Mucosa of rectum (tissue), 2 donors: ENCODE data around the gene DCAF10.
"Not testable (repeated sequence)": the region's sequence is repeated elsewhere in the genome, so short reads cannot be mapped to it uniquely, and the experiment has no call there.

Experiments used
- H3K27ac ChIP-seq, 2 donors: one replicate each; pipeline ENCODE4 v1.7.0; 2013; ENCODE audit warnings: inconsistent platforms in 2 of 2, low read depth in 2 of 2, low read length in 2 of 2
- H3K27me3 ChIP-seq, 2 donors: one replicate each; pipeline ENCODE4 v1.7.0; 2013; ENCODE audit warnings: low read length in 2 of 2; ENCODE audit not compliant: control insufficient read depth in 2 of 2, insufficient read depth in 2 of 2
- H3K36me3 ChIP-seq, 2 donors: one replicate each; pipeline ENCODE4 v1.7.0; 2013; ENCODE audit warnings: low read length in 2 of 2; ENCODE audit not compliant: control insufficient read depth in 2 of 2, insufficient read depth in 2 of 2
- H3K4me1 ChIP-seq, 2 donors: one replicate each; pipeline ENCODE4 v1.7.0; 2013; ENCODE audit warnings: low read length in 2 of 2, mild to moderate bottlenecking in 1 of 2; ENCODE audit not compliant: control insufficient read depth in 2 of 2, insufficient read depth in 2 of 2
- H3K4me3 ChIP-seq, 2 donors: one replicate each; pipeline ENCODE4 v1.7.0; 2013; ENCODE audit warnings: low read length in 2 of 2
- H3K9ac ChIP-seq, 2 donors: one replicate each; pipeline ENCODE4 v1.7.0; 2013; ENCODE audit warnings: low read length in 2 of 2, low read depth in 1 of 2, mild to moderate bottlenecking in 1 of 2
- H3K9me3 ChIP-seq, 2 donors: one replicate each; pipeline ENCODE4 v1.7.0; 2013; ENCODE audit warnings: low read length in 2 of 2; ENCODE audit not compliant: control insufficient read depth in 2 of 2
- donor health status: healthy.
- donor health status: Normal muscosa, but diverticular disease.

The DCAF10 gene

GRCh38 chr9:37765263-37765662 lies 35.3 kb upstream of the DCAF10 start:
- not testable (repeated sequence) for H3K9me3 ChIP-seq, H3K27me3 ChIP-seq, H3K9ac ChIP-seq, H3K4me1 ChIP-seq, H3K4me3 ChIP-seq, H3K27ac ChIP-seq
- H3K36me3 ChIP-seq, result peaks cover 4 to 23% of the 10 kb centered on the region in 2 donors

GRCh38 chr9:37769306-37769705 lies 31.3 kb upstream of the DCAF10 start:
- H3K27me3 ChIP-seq, result no peaks in the 10 kb centered on the region
- no peaks in the 10 kb centered on the region for H3K4me1 ChIP-seq
- no peak overlapping the region for H3K9ac ChIP-seq
- no peak overlapping the region for H3K27ac ChIP-seq
- H3K4me3 ChIP-seq, result no peak overlapping the region
- H3K9me3 ChIP-seq, result no peaks in the 10 kb centered on the region
- H3K36me3 ChIP-seq, result peaks cover 5 to 29% of the 10 kb centered on the region in 2 donors

- Histone ChIP-seq H3K4me1 (no peaks in the 10 kb centered on the region), H3K27ac (no peak overlapping the region), H3K36me3 (peaks cover 5 to 24% of the 10 kb centered on the region in 2 donors), H3K9me3 (no peaks in the 10 kb centered on the region), H3K4me3 (no peak overlapping the region), H3K9ac (no peak overlapping the region), H3K27me3 (no peaks in the 10 kb centered on the region)
Observed at GRCh38 chr9:37769995-37770394, 30.6 kb upstream of the DCAF10 start.

GRCh38 chr9:37775216-37775919 lies 25.2 kb upstream of the DCAF10 start:
- Histone ChIP-seq H3K36me3 (peaks cover 33 to 57% of the 10 kb centered on the region in 2 donors), H3K9me3 (no peaks in the 10 kb centered on the region)

GRCh38 chr9:37776328-37776727 lies 24.3 kb upstream of the DCAF10 start:
- H3K9me3 ChIP-seq, result no peaks in the 10 kb centered on the region
- H3K9ac ChIP-seq, result no peak overlapping the region
- H3K27ac ChIP-seq, result no peak overlapping the region
- H3K36me3 ChIP-seq, result peaks cover 30 to 66% of the 10 kb centered on the region in 2 donors
- H3K4me3 ChIP-seq, result no peak overlapping the region
- no peaks in the 10 kb centered on the region for H3K4me1 ChIP-seq
- H3K27me3 ChIP-seq, result no peaks in the 10 kb centered on the region

More at GRCh38 chr9:37775216-37775919, 25.2 kb upstream of the DCAF10 start:
- Histone ChIP-seq H3K4me1 (no peaks in the 10 kb centered on the region), H3K27ac (no peak overlapping the region), H3K9ac (no peak overlapping the region), H3K27me3 (no peaks in the 10 kb centered on the region), H3K4me3 (no peak overlapping the region)

- H3K36me3 ChIP-seq, result peaks cover 43 to 80% of the 10 kb centered on the region in 2 donors
- H3K9me3 ChIP-seq, result no peaks in the 10 kb centered on the region
- H3K27ac ChIP-seq, result no peak overlapping the region
- H3K4me3 ChIP-seq, result no peak overlapping the region
- H3K27me3 ChIP-seq, result no peaks in the 10 kb centered on the region
- no peak overlapping the region for H3K9ac ChIP-seq
- H3K4me1 ChIP-seq, result no peaks in the 10 kb centered on the region
Observed at GRCh38 chr9:37778534-37778933, 22.1 kb upstream of the DCAF10 start.

- Histone ChIP-seq H3K27me3 (no peaks in the 10 kb centered on the region), H3K4me3 (peak overlapping the region; percentile 90 to 96), H3K9me3 (no peaks in the 10 kb centered on the region), H3K9ac (peak overlapping the region; percentile 78 to 79), H3K27ac (peak overlapping the region; percentile 54 to 77), H3K36me3 (peaks cover 25 to 42% of the 10 kb centered on the region in 2 donors), H3K4me1 (peaks cover 5 to 8% of the 10 kb centered on the region in 2 donors)
Observed at GRCh38 chr9:37784291-37784615, 16.3 kb upstream of the DCAF10 start.

- H3K9ac ChIP-seq, result peak within 1 kb of the TSS; percentile 78 to 79
Observed at GRCh38 chr9:37784616-37785483, 15.7 kb upstream of the DCAF10 start, which contains the start of gene EXOSC3. EXOSC3 (minus strand) TSS chr9:37785064; CDS start chr9:37785044, 20 bp downstream.

GRCh38 chr9:37787059-37787458 lies 13.5 kb upstream of the DCAF10 start:
- H3K27me3 ChIP-seq, result no peaks in the 10 kb centered on the region
- H3K9me3 ChIP-seq, result no peaks in the 10 kb centered on the region
- H3K4me1 ChIP-seq, result peaks cover 5 to 8% of the 10 kb centered on the region in 2 donors
- H3K4me3 ChIP-seq, result no peak overlapping the region
- H3K27ac ChIP-seq, result no peak overlapping the region
- peaks cover 6 to 14% of the 10 kb centered on the region in 2 donors for H3K36me3 ChIP-seq
- no peak overlapping the region for H3K9ac ChIP-seq

More at GRCh38 chr9:37784616-37785483, 15.7 kb upstream of the DCAF10 start, which contains the start of gene EXOSC3:
- Histone ChIP-seq H3K4me3 (peak within 1 kb of the TSS; percentile 90 to 96), H3K4me1 (peaks cover 5 to 8% of the 10 kb centered on the region in 2 donors), H3K27me3 (no peaks in the 10 kb centered on the region), H3K9me3 (no peaks in the 10 kb centered on the region), H3K36me3 (peaks cover 20 to 36% of the 10 kb centered on the region in 2 donors), H3K27ac (peak within 1 kb of the TSS; percentile 54 to 77)

GRCh38 chr9:37788332-37788731 lies 12.3 kb upstream of the DCAF10 start:
- no peak overlapping the region for H3K4me3 ChIP-seq
- H3K9me3 ChIP-seq, result no peaks in the 10 kb centered on the region
- H3K4me1 ChIP-seq, result peaks cover 5 to 8% of the 10 kb centered on the region in 2 donors
- H3K27ac ChIP-seq, result no peak overlapping the region
- peaks cover 0 to 2% of the 10 kb centered on the region in 2 donors for H3K36me3 ChIP-seq
- no peak overlapping the region for H3K9ac ChIP-seq
- no peaks in the 10 kb centered on the region for H3K27me3 ChIP-seq
